ENCODE data around the gene ARIH1.
"Not testable (repeated sequence)": the region's sequence is repeated elsewhere in the genome, so short reads cannot be mapped to it uniquely, and the experiment has no call there.

DNA sequence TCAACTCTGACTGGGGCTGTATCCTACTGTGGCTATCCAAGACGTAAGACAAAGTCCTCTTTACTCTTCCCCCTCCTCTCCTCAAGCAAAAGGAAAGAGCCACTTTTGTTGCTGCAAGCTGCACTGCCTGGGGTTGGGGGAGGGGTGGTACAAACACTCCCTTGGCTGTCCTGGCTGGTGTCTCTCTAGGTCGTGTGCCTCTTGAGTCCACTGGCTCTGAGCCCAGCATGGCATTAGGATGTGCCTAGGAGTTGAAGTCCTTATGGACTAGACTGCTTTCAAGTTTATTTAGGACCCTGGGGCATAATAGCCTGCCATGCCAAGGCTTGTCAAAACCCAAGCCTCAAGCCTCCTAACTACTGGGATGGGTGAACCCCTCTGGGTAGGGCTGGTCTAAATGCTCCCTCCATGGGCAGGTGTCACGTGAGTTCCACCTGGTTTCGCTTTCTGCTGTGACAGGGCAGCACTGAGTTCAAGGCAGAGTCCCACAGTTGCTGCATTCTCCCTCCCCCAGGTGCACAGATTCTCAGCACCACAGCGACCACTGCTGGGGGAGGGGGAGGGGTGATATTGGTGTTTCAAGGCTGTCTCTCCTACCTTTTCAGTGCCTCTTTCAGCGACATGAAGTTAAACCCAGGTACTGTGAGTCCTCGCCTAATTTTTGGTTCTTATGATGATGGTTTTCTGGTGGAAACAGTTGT, 141.6 kb downstream of the ARIH1 start:
- TF ChIP-seq EP300 (IDR thresholded peaks at IDR 0.05; ENCODE audit: borderline replicate concordance in 1 of 2, low read depth in 1 of 2, low read length in 1 of 2); POLR2AphosphoS5 (IDR thresholded peaks at IDR 0.05; ENCODE audit: low read depth, low read length); ELF1 (IDR thresholded peaks at IDR 0.05); SMC3 (IDR thresholded peaks at IDR 0.05; ENCODE audit: low read depth, low read length): not testable (repeated sequence)
- TF ChIP-seq, protein P1, sequence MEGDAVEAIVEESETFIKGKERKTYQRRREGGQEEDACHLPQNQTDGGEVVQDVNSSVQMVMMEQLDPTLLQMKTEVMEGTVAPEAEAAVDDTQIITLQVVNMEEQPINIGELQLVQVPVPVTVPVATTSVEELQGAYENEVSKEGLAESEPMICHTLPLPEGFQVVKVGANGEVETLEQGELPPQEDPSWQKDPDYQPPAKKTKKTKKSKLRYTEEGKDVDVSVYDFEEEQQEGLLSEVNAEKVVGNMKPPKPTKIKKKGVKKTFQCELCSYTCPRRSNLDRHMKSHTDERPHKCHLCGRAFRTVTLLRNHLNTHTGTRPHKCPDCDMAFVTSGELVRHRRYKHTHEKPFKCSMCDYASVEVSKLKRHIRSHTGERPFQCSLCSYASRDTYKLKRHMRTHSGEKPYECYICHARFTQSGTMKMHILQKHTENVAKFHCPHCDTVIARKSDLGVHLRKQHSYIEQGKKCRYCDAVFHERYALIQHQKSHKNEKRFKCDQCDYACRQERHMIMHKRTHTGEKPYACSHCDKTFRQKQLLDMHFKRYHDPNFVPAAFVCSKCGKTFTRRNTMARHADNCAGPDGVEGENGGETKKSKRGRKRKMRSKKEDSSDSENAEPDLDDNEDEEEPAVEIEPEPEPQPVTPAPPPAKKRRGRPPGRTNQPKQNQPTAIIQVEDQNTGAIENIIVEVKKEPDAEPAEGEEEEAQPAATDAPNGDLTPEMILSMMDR (IDR thresholded peaks at IDR 0.05), result not testable (repeated sequence)

Data from SK-N-SH (cell line).